Tibial nerve (tissue), 4 donors: Measurements from ENCODE around the gene CACNA1I. TPM values are rescaled to one million over a fixed set of nuclear protein-coding genes. Genes with fewer than 3 reads are reported as not detected.

Source experiments
- DNase-seq, 2 donors: peaks; one replicate each; pipeline ENCODE4 v3.0.0-alpha.2; 2019; ENCODE audit warnings: low spot score in 2 of 2
- H3K27ac ChIP-seq, 4 donors: fragments of 200-600 bp; sonication (generic) in 3 of 4; one replicate each; pipeline ENCODE4 v1.5.1; 2017 to 2019; ENCODE audit warnings: mild to moderate bottlenecking in 1 of 4
- H3K27me3 ChIP-seq, 2 donors: fragments of 200-600 bp; sonication (generic) in 1 of 2; one replicate each; pipeline versions ENCODE4 v1.5.1 to v1.6.0; 2017 to 2019
- H3K36me3 ChIP-seq, 3 donors: fragments of 200-600 bp; sonication (generic); one replicate each; pipeline ENCODE4 v1.5.1; 2018 to 2019
- H3K4me1 ChIP-seq, 4 donors: fragments of 200-600 bp; sonication (generic) in 3 of 4; one replicate each; pipeline ENCODE4 v1.5.1; 2017 to 2019
- H3K4me3 ChIP-seq, 4 donors: fragments of 200-600 bp; sonication (generic) in 3 of 4; one replicate each; pipeline ENCODE4 v1.5.1; 2017 to 2019; ENCODE audit warnings: mild to moderate bottlenecking in 1 of 4, moderate library complexity in 1 of 4
- H3K9me3 ChIP-seq, 4 donors: fragments of 200-600 bp; sonication (generic) in 3 of 4; one replicate each; pipeline ENCODE4 v1.5.1; 2017 to 2019
- CTCF ChIP-seq, 5 experiments: fragments of 200-600 bp in 3 of 5; fragments of 450-650 bp in 2 of 5; sonication (generic) in 3 of 5; IDR thresholded peaks; one replicate each; pipeline ENCODE4 v1.5.1; 2016 to 2019; ENCODE audit warnings: antibody characterized with exemption in 5 of 5, mild to moderate bottlenecking in 3 of 5, moderate library complexity in 2 of 5
- EP300 ChIP-seq, 2 donors: sonication (generic); formaldehyde crosslinking; IDR thresholded peaks; one replicate each; pipeline ENCODE4 v1.6.1; 2017; ENCODE audit warnings: antibody characterized with exemption in 2 of 2, mild to moderate bottlenecking in 1 of 2
- POLR2A ChIP-seq, 2 donors: fragments of 450-650 bp; IDR thresholded peaks; one replicate each; pipeline ENCODE4 v1.6.1; 2017; ENCODE audit warnings: antibody characterized with exemption in 2 of 2, mild to moderate bottlenecking in 2 of 2, moderate library complexity in 2 of 2
- WGBS, 2 donors: methylation state at CpG; one replicate each; pipeline ENCODE4 v1.1.5; 2018; 5-methylcytosine and 5-hydroxymethylcytosine counted together
- total RNA-seq, 4 donors: library from RNA; depleted of rRNA; stranded (reverse); fragments of >200 nt; gene quantifications; one replicate each; pipeline ENCODE4 v1.1.0, GENCODE V29; 2016

The CACNA1I gene
- total RNA-seq, 4 donors from 2014 or later, result 0.42 to 0.78 (median 0.52) TPM

GRCh38 chr22:39580006-39580441, 9.5 kb downstream of the CACNA1I start:
- TF ChIP-seq EP300 (IDR thresholded peaks at IDR 0.05), result no peak
- TF ChIP-seq CTCF (IDR thresholded peaks at IDR 0.05), result no peak
- no peak for TF ChIP-seq POLR2A (IDR thresholded peaks at IDR 0.05)

GRCh38 chr22:39580795-39581194, 10.2 kb downstream of the CACNA1I start:
- no peak overlapping the region for H3K4me3 ChIP-seq
- no peak for TF ChIP-seq CTCF (IDR thresholded peaks at IDR 0.05)
- TF ChIP-seq POLR2A (IDR thresholded peaks at IDR 0.05), result no peak
- TF ChIP-seq EP300 (IDR thresholded peaks at IDR 0.05), result no peak
- no peak overlapping the region for H3K27ac ChIP-seq
- no peaks in the 10 kb centered on the region for H3K4me1 ChIP-seq
- no peaks in the 10 kb centered on the region for H3K27me3 ChIP-seq
- WGBS, 2 donors, result 84 to 87% methylated on average over 5 to 6 of the region's 6 CpGs
- no peaks in the 10 kb centered on the region for H3K36me3 ChIP-seq
- no peaks in the 10 kb centered on the region for H3K9me3 ChIP-seq
- DNase-seq, result no peak

More at GRCh38 chr22:39580006-39580441, 9.5 kb downstream of the CACNA1I start:
- WGBS, 2 donors, result 31 to 43% methylated on average over 3 to 5 of the region's 5 CpGs
- Histone ChIP-seq H3K27ac (no peak overlapping the region), H3K36me3 (no peaks in the 10 kb centered on the region), H3K27me3 (no peaks in the 10 kb centered on the region), H3K4me3 (no peak overlapping the region), H3K9me3 (no peaks in the 10 kb centered on the region), H3K4me1 (no peaks in the 10 kb centered on the region)
- DNase-seq, result no peak

- Histone ChIP-seq H3K4me3 (no peak overlapping the region), H3K27ac (no peak overlapping the region), H3K9me3 (no peaks in the 10 kb centered on the region), H3K27me3 (no peaks in the 10 kb centered on the region), H3K4me1 (no peaks in the 10 kb centered on the region), H3K36me3 (no peaks in the 10 kb centered on the region)
- no peak for DNase-seq
- 80 to 83% methylated on average over 8 of the region's 8 CpGs for WGBS, 2 donors
- no peak for TF ChIP-seq EP300 (IDR thresholded peaks at IDR 0.05)
Observed at GRCh38 chr22:39581303-39581702, 10.8 kb downstream of the CACNA1I start.

GRCh38 chr22:39583066-39583667, 12.6 kb downstream of the CACNA1I start:
- H3K9me3 ChIP-seq, result no peaks in the 10 kb centered on the region
- no peak overlapping the region for H3K27ac ChIP-seq
- H3K4me3 ChIP-seq, result no peak overlapping the region
- H3K4me1 ChIP-seq, result no peaks in the 10 kb centered on the region
- H3K27me3 ChIP-seq, result no peaks in the 10 kb centered on the region
- no peak for DNase-seq
- 67 to 68% methylated on average over 3 of the region's 3 CpGs for WGBS, 2 donors
- H3K36me3 ChIP-seq, result no peaks in the 10 kb centered on the region
- TF ChIP-seq POLR2A (IDR thresholded peaks at IDR 0.05) (no peak), EP300 (IDR thresholded peaks at IDR 0.05) (no peak), CTCF (IDR thresholded peaks at IDR 0.05) (no peak)

GRCh38 chr22:39589875-39590274, 19.3 kb downstream of the CACNA1I start:
- WGBS, 2 donors, result 64 to 70% methylated on average over 7 to 11 of the region's 11 CpGs
- Histone ChIP-seq H3K4me3 (no peak overlapping the region), H3K27me3 (peaks cover 0 to 14% of the 10 kb centered on the region in 2 donors)

More at GRCh38 chr22:39589875-39590274, 19.3 kb downstream of the CACNA1I start:
- Histone ChIP-seq H3K36me3 (no peaks in the 10 kb centered on the region), H3K4me1 (peaks cover 0 to 4% (median 0%) of the 10 kb centered on the region in 4 donors), H3K27ac (no peak overlapping the region), H3K9me3 (no peaks in the 10 kb centered on the region)
- TF ChIP-seq POLR2A (IDR thresholded peaks at IDR 0.05) (no peak), CTCF (IDR thresholded peaks at IDR 0.05) (no peak), EP300 (IDR thresholded peaks at IDR 0.05) (no peak)
- no peak for DNase-seq
